Panc1 (cell line): Measurements from ENCODE around the gene PTPN4. TPM values are rescaled to one million over a fixed set of nuclear protein-coding genes. Genes with fewer than 3 reads are reported as not detected.

Source experiments
- ATAC-seq: fragments of 200-7000 bp; cut with Tn5 transposase; 2 replicates; pipeline ENCODE4 v1.9.1; 2020; ENCODE audit warnings: mild to moderate bottlenecking, moderate library complexity
- BruUV-seq: library from RNA; stranded (reverse); fragments of 400-500 nt; replicated peaks from 2 replicates; lab custom pipeline; 2021; lab: Mats Ljungman, UMichigan
- CTCF ChIA-PET: fragments of 300-600 bp; sonication (Branson Sonifier 250); formaldehyde crosslinking; loops from one replicate; lab custom pipeline; 2022; ENCODE audit warnings: antibody characterized with exemption; lab: Charles Lee
- POLR2A ChIA-PET: fragments of 300-600 bp; sonication (Branson Sonifier 250); formaldehyde crosslinking; loops from one replicate; lab custom pipeline; 2022; ENCODE audit warnings: antibody characterized with exemption; lab: Charles Lee
- DNase-seq: peaks from one replicate; pipeline ENCODE4 v3.0.0-alpha.2; 2010; ENCODE audit warnings: low read depth, low spot score
- H3K27ac ChIP-seq: 2 replicates; pipeline ENCODE4 v1.5.1; 2011; ENCODE audit warnings: mild to moderate bottlenecking, low read length, inconsistent platforms
- H3K27me3 ChIP-seq: fragments of 200-500 bp; sonication (Bioruptor generic); 2 replicates; pipeline ENCODE4 v1.6.0; 2014; ENCODE audit warnings: low read length, inconsistent platforms; ENCODE audit not compliant: control insufficient read depth, insufficient read depth
- H3K36me3 ChIP-seq: fragments of 200-500 bp; sonication (Bioruptor generic); 2 replicates; pipeline ENCODE4 v1.5.1; 2014; ENCODE audit warnings: inconsistent platforms, mild to moderate bottlenecking, low read length, moderate library complexity; ENCODE audit not compliant: control insufficient read depth, insufficient read depth
- H3K4me1 ChIP-seq: 2 replicates; pipeline ENCODE4 v1.5.1; 2011; ENCODE audit warnings: inconsistent platforms, mild to moderate bottlenecking, low read length, moderate library complexity; ENCODE audit not compliant: control insufficient read depth, insufficient read depth
- H3K4me3 ChIP-seq, 2 experiments: 2 replicates each; pipeline ENCODE4 v1.5.1; 2011 to 2012; ENCODE audit warnings: low read depth in 2 of 2, low read length in 2 of 2, mild to moderate bottlenecking in 2 of 2, inconsistent platforms in 1 of 2, moderate library complexity in 1 of 2
- H3K9me3 ChIP-seq: fragments of 200-500 bp; sonication (Bioruptor generic); 2 replicates; pipeline ENCODE4 v1.5.1; 2014; ENCODE audit warnings: low read depth, mild to moderate bottlenecking, inconsistent platforms, low read length, moderate library complexity; ENCODE audit not compliant: control insufficient read depth, insufficient read depth
- CTCF ChIP-seq: fragments of 450-650 bp; IDR thresholded peaks from 2 replicates; pipeline ENCODE4 v1.5.1; 2017; ENCODE audit warnings: mild to moderate bottlenecking
- POLR2AphosphoS5 ChIP-seq: IDR thresholded peaks from 2 replicates; pipeline ENCODE4 v1.6.1; 2012; ENCODE audit warnings: mild to moderate bottlenecking, low read depth, low read length, moderate library complexity
- REST ChIP-seq, 2 experiments: IDR thresholded peaks; 2 replicates each; pipeline ENCODE4 v1.6.1; 2011 to 2012; ENCODE audit warnings: low read depth in 2 of 2, control low read depth in 1 of 2, low read length in 1 of 2, mild to moderate bottlenecking in 1 of 2, moderate library complexity in 1 of 2; ENCODE audit not compliant: insufficient read depth in 1 of 2
- SIN3A ChIP-seq: IDR thresholded peaks from 2 replicates; pipeline ENCODE4 v1.6.1; 2012; ENCODE audit warnings: low read depth, mild to moderate bottlenecking, low read length, moderate library complexity, borderline replicate concordance; ENCODE audit not compliant: insufficient read depth
- TCF7L2 ChIP-seq: IDR thresholded peaks from 2 replicates; pipeline ENCODE4 v1.6.1; 2011; ENCODE audit warnings: mild to moderate bottlenecking, low read depth, low read length, inconsistent platforms
- in situ Hi-C: cut with HindIII; loops from 2 replicates; pipeline ENCODE4 v1.10.0; 2016; ENCODE audit warnings: low sequenced_read_pairs, low pct_unique_long_range_greater_than_20kb
- intact Hi-C: fragments of 100-400 bp; cut with micrococcal nuclease; formaldehyde crosslinking; loops from one replicate; pipeline ENCODE4 v1.10.0; 2022; ENCODE audit not compliant: unreplicated experiment
- total RNA-seq: library from RNA; stranded (reverse); gene quantifications from one replicate; pipeline ENCODE4 v1.2.1, GENCODE V29; 2021; ENCODE audit not compliant: unreplicated experiment

Gene PTPN4
- total RNA-seq, 1 experiment from 2014 or later: 45.9 TPM

- ChIA-PET POLR2A (no interaction called here), CTCF (no interaction called here)
- no TSS peak for BruUV-seq
Measured at GRCh38 chr2:119723186-119723585, 36.5 kb upstream of the PTPN4 start.

GRCh38 chr2:119723784-119724467 lies 35.8 kb upstream of the PTPN4 start:
- ATAC-seq (no peak), DNase-seq (no peak)
- TF ChIP-seq SIN3A: no peak
- no peak for TF ChIP-seq POLR2AphosphoS5
- TF ChIP-seq TCF7L2: no peak
- no peak for TF ChIP-seq REST (IDR thresholded peaks at IDR 0.05; ENCODE audit: insufficient read depth in 1 of 2, low read depth in 2 of 2, low read length in 1 of 2)
- TF ChIP-seq CTCF: no peak
- intact Hi-C loops: no loop called here
- H3K36me3 ChIP-seq: no peaks in the 10 kb centered on the region
- in situ Hi-C loops: no loop called here
- no TSS peak for BruUV-seq
- ChIA-PET POLR2A (no interaction called here), CTCF (no interaction called here)
- H3K27me3 ChIP-seq: peaks cover 4% of the 10 kb centered on the region; the same call in 1 of the 2 replicates
- H3K4me3 ChIP-seq: no peak overlapping the region
- H3K4me1 ChIP-seq: no peaks in the 10 kb centered on the region
- no peaks in the 10 kb centered on the region for H3K9me3 ChIP-seq
- H3K27ac ChIP-seq: no peak overlapping the region

More at GRCh38 chr2:119723186-119723585, 36.5 kb upstream of the PTPN4 start:
- H3K27ac ChIP-seq: no peak overlapping the region
- H3K4me1 ChIP-seq: no peaks in the 10 kb centered on the region
- ATAC-seq (no peak), DNase-seq (no peak)
- in situ Hi-C loops: no loop called here
- no peaks in the 10 kb centered on the region for H3K9me3 ChIP-seq
- intact Hi-C loops: no loop called here
- H3K27me3 ChIP-seq: peaks cover 4% of the 10 kb centered on the region; the same call in 1 of the 2 replicates
- no peak for TF ChIP-seq POLR2AphosphoS5
- no peak overlapping the region for H3K4me3 ChIP-seq
- H3K36me3 ChIP-seq: no peaks in the 10 kb centered on the region
